Caco-2 (cell line): ENCODE measurements around the gene GMPPB. TPM values are rescaled to one million over a fixed set of nuclear protein-coding genes. Genes with fewer than 3 reads are reported as not detected.

ENCODE experiments used
- BruUV-seq: library from RNA; stranded (reverse); fragments of 400-500 nt; replicated peaks from 2 replicates; lab custom pipeline; 2021; lab: Mats Ljungman, UMichigan
- CTCF ChIA-PET: fragments of 300-600 bp; sonication (Branson Sonifier 250); formaldehyde crosslinking; loops from one replicate; lab custom pipeline; 2022; ENCODE audit warnings: antibody characterized with exemption; lab: Charles Lee
- POLR2A ChIA-PET: fragments of 300-600 bp; sonication (Branson Sonifier 250); formaldehyde crosslinking; loops from one replicate; lab custom pipeline; 2022; ENCODE audit warnings: antibody characterized with exemption; lab: Charles Lee
- DNase-seq, 2 experiments: peaks; one replicate each; pipeline versions ENCODE4 v3.0.0 to v3.0.0-alpha.2; 2020 to 2022
- H3K27me3 ChIP-seq: replicated peaks from 2 replicates; pipeline ENCODE4 v1.6.0; 2011; ENCODE audit warnings: low read length; ENCODE audit not compliant: control insufficient read depth, insufficient read depth
- H3K36me3 ChIP-seq: 2 replicates; pipeline ENCODE4 v1.5.1; 2011; ENCODE audit warnings: low read length; ENCODE audit not compliant: control insufficient read depth, insufficient read depth
- H3K4me1 ChIP-seq: fragments of 250-450 bp; sonication (Bioruptor Pico); 2 replicates; pipeline ENCODE4 v1.5.1; 2020; ENCODE audit warnings: mild to moderate bottlenecking
- H3K4me3 ChIP-seq: 2 replicates; pipeline ENCODE4 v1.5.1; 2011; ENCODE audit warnings: low read depth, mild to moderate bottlenecking, control low read depth, low read length
- H3K9me3 ChIP-seq: fragments of 250-450 bp; sonication (Bioruptor Pico); 2 replicates; pipeline ENCODE4 v1.5.1; 2020; ENCODE audit warnings: mild to moderate bottlenecking, moderate library complexity
- H3K27ac Mint-ChIP-seq: one replicate; pipeline ENCODE4 v1.8.0; 2022; ENCODE audit warnings: mixed read lengths; ENCODE audit not compliant: unreplicated experiment
- H3K27me3 Mint-ChIP-seq: one replicate; pipeline ENCODE4 v1.8.0; 2022; ENCODE audit warnings: mixed read lengths; ENCODE audit not compliant: insufficient read depth, unreplicated experiment
- H3K36me3 Mint-ChIP-seq: one replicate; pipeline ENCODE4 v1.8.0; 2022; ENCODE audit warnings: mild to moderate bottlenecking, mixed read lengths; ENCODE audit not compliant: insufficient read depth, unreplicated experiment
- H3K4me1 Mint-ChIP-seq: one replicate; pipeline ENCODE4 v1.8.0; 2022; ENCODE audit warnings: low read depth, mixed read lengths; ENCODE audit not compliant: unreplicated experiment
- H3K4me3 Mint-ChIP-seq: one replicate; pipeline ENCODE4 v1.8.0; 2022; ENCODE audit warnings: mild to moderate bottlenecking, moderate library complexity, mixed read lengths; ENCODE audit not compliant: unreplicated experiment
- H3K9me3 Mint-ChIP-seq: one replicate; pipeline ENCODE4 v1.8.0; 2022; ENCODE audit warnings: mixed read lengths; ENCODE audit not compliant: unreplicated experiment
- CTCF ChIP-seq, 2 experiments: fragments of 200-600 bp in 1 of 2; IDR thresholded peaks; 1 replicate in 1 of 2; 2 replicates in 1 of 2; pipeline versions ENCODE4 v1.5.1 to v1.8.0; 2011 to 2022; ENCODE audit warnings: antibody characterized with exemption in 1 of 2, control low read depth in 1 of 2, inconsistent platforms in 1 of 2, low read depth in 1 of 2, low read length in 1 of 2, mild to moderate bottlenecking in 1 of 2, moderate library complexity in 1 of 2; ENCODE audit not compliant: insufficient read depth in 1 of 2, severe bottlenecking in 1 of 2, unreplicated experiment in 1 of 2
- intact Hi-C: fragments of 100-400 bp; cut with micrococcal nuclease; formaldehyde crosslinking; loops from one replicate; pipeline ENCODE4 v1.10.0; 2022; ENCODE audit not compliant: unreplicated experiment
- total RNA-seq: library from RNA; stranded (reverse); gene quantifications from 2 replicates; pipeline ENCODE4 v1.2.3, GENCODE V29; 2022

The GMPPB gene
- total RNA-seq, 1 experiment from 2014 or later: 26.5 TPM

- H3K9me3 ChIP-seq: no peaks in the 10 kb centered on the region
- peaks cover 5% of the 10 kb centered on the region for H3K36me3 Mint-ChIP-seq
- ChIA-PET CTCF (no interaction called here), POLR2A (no interaction called here)
- H3K27me3 ChIP-seq: no peaks in the 10 kb centered on the region
- TF ChIP-seq CTCF (IDR thresholded peaks at IDR 0.05; ENCODE audit: insufficient read depth in 1 of 2, low read depth in 1 of 2, low read length in 1 of 2, severe bottlenecking in 1 of 2, unreplicated experiment in 1 of 2): no peak
- no peaks in the 10 kb centered on the region for H3K27me3 Mint-ChIP-seq
- no peaks in the 10 kb centered on the region for H3K4me1 Mint-ChIP-seq
- no peaks in the 10 kb centered on the region; the same call in 1 of the 2 replicates for H3K36me3 ChIP-seq
- DNase-seq: no peak
- no peak overlapping the region for H3K4me3 Mint-ChIP-seq
- no peak overlapping the region for H3K4me3 ChIP-seq
- no peak overlapping the region for H3K27ac Mint-ChIP-seq
- intact Hi-C loops: no loop called here
- H3K4me1 ChIP-seq: no peaks in the 10 kb centered on the region
- BruUV-seq: no TSS peak
- H3K9me3 Mint-ChIP-seq: no peaks in the 10 kb centered on the region
Measured at GRCh38 chr3:49707113-49707480, 16.7 kb downstream of the GMPPB start.

GRCh38 chr3:49706456-49707112 lies 17.2 kb downstream of the GMPPB start:
- Histone ChIP-seq H3K9me3 (no peaks in the 10 kb centered on the region), H3K27me3 (no peaks in the 10 kb centered on the region), H3K4me1 (no peaks in the 10 kb centered on the region), H3K36me3 (no peaks in the 10 kb centered on the region; the same call in 1 of the 2 replicates), H3K4me3 (no peak overlapping the region)
- Mint-ChIP-seq H3K36me3 (peaks cover 5% of the 10 kb centered on the region), H3K4me1 (no peaks in the 10 kb centered on the region), H3K4me3 (no peak overlapping the region), H3K27ac (no peak overlapping the region), H3K27me3 (no peaks in the 10 kb centered on the region), H3K9me3 (no peaks in the 10 kb centered on the region)
- no TSS peak for BruUV-seq
- ChIA-PET POLR2A (no interaction called here), CTCF (no interaction called here)
- no peak for DNase-seq
- intact Hi-C loops: no loop called here
- no peak for TF ChIP-seq CTCF (IDR thresholded peaks at IDR 0.05; ENCODE audit: insufficient read depth in 1 of 2, low read depth in 1 of 2, low read length in 1 of 2, severe bottlenecking in 1 of 2, unreplicated experiment in 1 of 2)

GRCh38 chr3:49705390-49705960 lies 18.3 kb downstream of the GMPPB start:
- no peak overlapping the region for H3K27ac Mint-ChIP-seq
- intact Hi-C loops: no loop called here

More at GRCh38 chr3:49705390-49705960, 18.3 kb downstream of the GMPPB start:
- Mint-ChIP-seq H3K27me3 (no peaks in the 10 kb centered on the region), H3K36me3 (peaks cover 5% of the 10 kb centered on the region), H3K9me3 (no peaks in the 10 kb centered on the region), H3K4me1 (no peaks in the 10 kb centered on the region), H3K4me3 (no peak overlapping the region)
- no peaks in the 10 kb centered on the region for H3K9me3 ChIP-seq
- ChIA-PET POLR2A (no interaction called here), CTCF (no interaction called here)
- no peaks in the 10 kb centered on the region; the same call in 1 of the 2 replicates for H3K36me3 ChIP-seq
- BruUV-seq: no TSS peak
- H3K4me1 ChIP-seq: no peaks in the 10 kb centered on the region
- H3K27me3 ChIP-seq: no peaks in the 10 kb centered on the region
- DNase-seq: no peak
- H3K4me3 ChIP-seq: no peak overlapping the region
- TF ChIP-seq CTCF (IDR thresholded peaks at IDR 0.05; ENCODE audit: insufficient read depth in 1 of 2, low read depth in 1 of 2, low read length in 1 of 2, severe bottlenecking in 1 of 2, unreplicated experiment in 1 of 2): no peak
